Astrocyte (in vitro differentiated cells and primary cell): ENCODE data around the gene WDPCP. TPM values are rescaled to one million over a fixed set of nuclear protein-coding genes. Genes with fewer than 3 reads are reported as not detected.

ENCODE experiments used
- DNase-seq: peaks from one replicate; pipeline ENCODE4 v3.0.0-alpha.2; 2010; ENCODE audit warnings: low read depth
- FAIRE-seq: peaks from 2 replicates; lab custom pipeline; 2011; peaks lifted over from hg19 to GRCh38; lab: Jason Lieb, UNC
- H2AFZ ChIP-seq: 2 replicates; pipeline ENCODE4 v1.6.0; 2012; ENCODE audit warnings: low read depth, low read length, inconsistent platforms
- H3K27ac ChIP-seq: 2 replicates; pipeline ENCODE4 v1.5.1; 2011; ENCODE audit warnings: low read depth, low read length, inconsistent platforms
- H3K27me3 ChIP-seq: 2 replicates; pipeline ENCODE4 v1.6.0; 2011; ENCODE audit warnings: low read length, inconsistent platforms; ENCODE audit not compliant: insufficient read depth
- H3K36me3 ChIP-seq: 2 replicates; pipeline ENCODE4 v1.5.1; 2011; ENCODE audit warnings: low read length, inconsistent platforms; ENCODE audit not compliant: insufficient read depth
- H3K4me1 ChIP-seq: 2 replicates; pipeline ENCODE4 v1.5.1; 2011; ENCODE audit warnings: low read length, inconsistent platforms; ENCODE audit not compliant: insufficient read depth
- H3K4me2 ChIP-seq: 2 replicates; pipeline ENCODE4 v1.6.0; 2012; ENCODE audit warnings: low read length, inconsistent platforms
- H3K4me3 ChIP-seq: 2 replicates; pipeline ENCODE4 v1.5.1; 2011; ENCODE audit warnings: low read depth, mild to moderate bottlenecking, low read length, inconsistent platforms; ENCODE audit not compliant: insufficient read depth
- H3K79me2 ChIP-seq: 2 replicates; pipeline ENCODE4 v1.6.0; 2012; ENCODE audit warnings: mild to moderate bottlenecking, low read length, inconsistent platforms; ENCODE audit not compliant: insufficient read depth
- H3K9ac ChIP-seq: 2 replicates; pipeline ENCODE4 v1.6.0; 2012; ENCODE audit warnings: mild to moderate bottlenecking, low read length, inconsistent platforms
- H3K9me3 ChIP-seq: 2 replicates; pipeline ENCODE4 v1.5.1; 2012; ENCODE audit warnings: low read depth, mild to moderate bottlenecking, low read length, inconsistent platforms; ENCODE audit not compliant: insufficient read depth
- H4K20me1 ChIP-seq: 2 replicates; pipeline ENCODE4 v1.6.0; 2012; ENCODE audit warnings: low read length, inconsistent platforms; ENCODE audit not compliant: insufficient read depth
- H3K27ac Mint-ChIP-seq: one replicate; pipeline ENCODE4 v1.8.0; 2021; ENCODE audit warnings: mild to moderate bottlenecking, mixed read lengths; ENCODE audit not compliant: unreplicated experiment
- H3K27me3 Mint-ChIP-seq: one replicate; pipeline ENCODE4 v1.8.0; 2021; ENCODE audit warnings: low read depth, mixed read lengths; ENCODE audit not compliant: unreplicated experiment
- H3K36me3 Mint-ChIP-seq: one replicate; pipeline ENCODE4 v1.8.0; 2021; ENCODE audit warnings: low read depth, mixed read lengths; ENCODE audit not compliant: unreplicated experiment
- H3K4me1 Mint-ChIP-seq: one replicate; pipeline ENCODE4 v1.8.0; 2021; ENCODE audit warnings: low read depth, mixed read lengths; ENCODE audit not compliant: unreplicated experiment
- H3K4me3 Mint-ChIP-seq: one replicate; pipeline ENCODE4 v1.8.0; 2021; ENCODE audit warnings: mild to moderate bottlenecking, moderate library complexity, mixed read lengths; ENCODE audit not compliant: unreplicated experiment
- H3K9me3 Mint-ChIP-seq: one replicate; pipeline ENCODE4 v1.8.0; 2021; ENCODE audit warnings: mild to moderate bottlenecking, mixed read lengths; ENCODE audit not compliant: unreplicated experiment
- CTCF ChIP-seq: IDR thresholded peaks from 2 replicates; pipeline ENCODE4 v1.5.1; 2011; ENCODE audit warnings: low read depth, mild to moderate bottlenecking, inconsistent platforms, low read length, moderate library complexity; ENCODE audit not compliant: insufficient read depth
- EZH2 ChIP-seq: IDR thresholded peaks from 2 replicates; pipeline ENCODE4 v1.6.1; 2012; ENCODE audit warnings: mild to moderate bottlenecking, low read length, inconsistent platforms; ENCODE audit not compliant: insufficient read depth
- total RNA-seq: library from RNA; stranded (reverse); gene quantifications from 2 replicates; pipeline ENCODE4 v1.2.1, GENCODE V29; 2021

Gene WDPCP
- total RNA-seq, 1 donor from 2014 or later, result 15.1 TPM

GRCh38 chr2:63073994-63074393, 514.3 kb downstream of the WDPCP start:
- H3K9ac ChIP-seq, result no peak overlapping the region
- no peak for TF ChIP-seq EZH2
- TF ChIP-seq CTCF, result no peak
- no peak overlapping the region for H3K4me3 ChIP-seq
- no peaks in the 10 kb centered on the region for H3K9me3 ChIP-seq
- Mint-ChIP-seq H3K27me3 (no peaks in the 10 kb centered on the region), H3K9me3 (no peaks in the 10 kb centered on the region), H3K27ac (no peak overlapping the region), H3K4me1 (no peaks in the 10 kb centered on the region), H3K36me3 (no peaks in the 10 kb centered on the region), H3K4me3 (no peak overlapping the region)
- H3K4me2 ChIP-seq, result no peak overlapping the region
- H4K20me1 ChIP-seq, result no peaks in the 10 kb centered on the region
- no peak for FAIRE-seq
- H2AFZ ChIP-seq, result no peak overlapping the region
- no peak for DNase-seq
- H3K27me3 ChIP-seq, result peaks cover 2% of the 10 kb centered on the region
- no peak overlapping the region for H3K27ac ChIP-seq
- H3K4me1 ChIP-seq, result no peaks in the 10 kb centered on the region
- H3K79me2 ChIP-seq, result no peaks in the 10 kb centered on the region
- H3K36me3 ChIP-seq, result no peaks in the 10 kb centered on the region

GRCh38 chr2:63071664-63072063, 516.6 kb downstream of the WDPCP start:
- FAIRE-seq (no peak), DNase-seq (no peak)
- H2AFZ ChIP-seq, result no peak overlapping the region
- no peaks in the 10 kb centered on the region for H3K79me2 ChIP-seq
- no peak overlapping the region for H3K27ac ChIP-seq
- no peak overlapping the region for H3K4me3 ChIP-seq
- H3K9me3 ChIP-seq, result no peaks in the 10 kb centered on the region
- Mint-ChIP-seq H3K27me3 (peaks cover 3% of the 10 kb centered on the region), H3K4me3 (no peak overlapping the region), H3K9me3 (no peaks in the 10 kb centered on the region), H3K27ac (no peak overlapping the region), H3K4me1 (no peaks in the 10 kb centered on the region), H3K36me3 (no peaks in the 10 kb centered on the region)
- H4K20me1 ChIP-seq, result no peaks in the 10 kb centered on the region
- peaks cover 14% of the 10 kb centered on the region for H3K27me3 ChIP-seq
- no peaks in the 10 kb centered on the region for H3K4me1 ChIP-seq
- no peak overlapping the region for H3K9ac ChIP-seq
- no peaks in the 10 kb centered on the region for H3K36me3 ChIP-seq
- TF ChIP-seq EZH2 (no peak), CTCF (no peak)
- H3K4me2 ChIP-seq, result no peak overlapping the region

Other genes with a start within 250 kb of the WDPCP start
- gene MDH1, start 486 bp upstream of the WDPCP start, total RNA-seq, result 175 and 177 TPM in 2 replicates